ENCODE measurements around the gene SLC44A1.

Gene SLC44A1

GRCh38 chr9:105419816-105420597 lies 175.6 kb downstream of the SLC44A1 start:
- no peak for DNase-seq (ENCODE audit: low read depth in 2 of 2)
- no peak for TF ChIP-seq CTCF (IDR thresholded peaks at IDR 0.05; ENCODE audit: low read depth, low read length)

GRCh38 chr9:105421154-105421553 lies 176.7 kb downstream of the SLC44A1 start:
- no peak for TF ChIP-seq CTCF (IDR thresholded peaks at IDR 0.05; ENCODE audit: low read depth, low read length)
- H3K4me3 ChIP-seq (replicated peaks in 1 of 2; ENCODE audit: low read depth in 2 of 2, low read length in 2 of 2), result no peak overlapping the region
- DNase-seq (ENCODE audit: low read depth in 2 of 2), result no peak

More at GRCh38 chr9:105419816-105420597, 175.6 kb downstream of the SLC44A1 start:
- H3K4me3 ChIP-seq (replicated peaks in 1 of 2; ENCODE audit: low read depth in 2 of 2, low read length in 2 of 2), result no peak overlapping the region

DNA sequence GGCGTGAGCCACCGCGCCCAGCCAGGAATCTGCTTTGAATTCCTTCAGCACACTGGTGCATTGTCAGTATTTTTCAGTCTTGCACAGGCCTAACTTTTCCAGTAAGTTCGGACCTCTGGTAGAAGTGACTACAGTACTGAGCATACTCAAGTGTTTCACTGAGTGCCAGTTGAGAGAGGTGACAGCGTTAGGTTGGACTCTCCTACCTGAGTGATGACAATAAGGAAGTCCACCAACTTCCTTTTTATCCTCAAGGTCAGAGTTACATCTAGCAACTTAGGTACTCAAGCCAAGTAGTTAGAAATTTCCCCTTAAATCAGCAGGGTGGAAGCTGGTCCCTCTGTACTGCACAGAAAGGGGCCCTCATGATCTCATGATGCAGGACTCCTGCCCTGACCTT lies 177.4 kb downstream of the SLC44A1 start:
- no peak for DNase-seq (ENCODE audit: low read depth in 2 of 2)
- no peak overlapping the region for H3K4me3 ChIP-seq (replicated peaks in 1 of 2; ENCODE audit: low read depth in 2 of 2, low read length in 2 of 2)
- no peak for TF ChIP-seq CTCF (IDR thresholded peaks at IDR 0.05; ENCODE audit: low read depth, low read length)

DNA sequence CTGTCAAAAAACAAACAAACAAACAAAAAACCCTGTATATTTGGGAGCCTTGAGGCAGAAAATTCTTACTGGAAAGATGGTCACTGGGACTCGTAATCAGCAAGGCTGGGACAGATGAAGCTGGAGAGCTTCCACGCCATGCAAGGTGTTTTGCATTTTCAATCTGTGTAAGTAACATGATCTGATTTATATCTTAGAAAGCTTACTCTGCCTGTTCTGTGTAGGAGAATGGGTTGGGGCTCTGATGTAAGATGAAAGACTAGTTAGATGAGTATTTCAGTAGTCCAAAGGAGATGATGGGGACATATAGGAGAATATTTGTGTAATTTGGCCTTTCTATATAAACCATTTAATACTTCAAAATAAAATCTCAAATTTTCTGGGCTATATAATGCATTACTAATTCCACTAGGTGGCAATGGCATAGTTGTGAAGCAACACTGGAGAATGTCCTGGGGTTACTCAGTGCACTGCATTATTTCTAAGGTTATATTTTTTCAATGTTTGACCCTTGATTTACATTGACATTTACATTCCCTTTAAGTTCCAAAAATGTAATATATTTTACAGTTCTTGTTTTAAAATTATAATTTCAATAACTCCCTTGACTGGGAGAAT lies 181.5 kb downstream of the SLC44A1 start:
- peak; percentile 53 to 54 for DNase-seq (ENCODE audit: low read depth in 2 of 2)
- peak; percentile 49 for TF ChIP-seq CTCF (IDR thresholded peaks at IDR 0.05; ENCODE audit: low read depth, low read length)

DNA sequence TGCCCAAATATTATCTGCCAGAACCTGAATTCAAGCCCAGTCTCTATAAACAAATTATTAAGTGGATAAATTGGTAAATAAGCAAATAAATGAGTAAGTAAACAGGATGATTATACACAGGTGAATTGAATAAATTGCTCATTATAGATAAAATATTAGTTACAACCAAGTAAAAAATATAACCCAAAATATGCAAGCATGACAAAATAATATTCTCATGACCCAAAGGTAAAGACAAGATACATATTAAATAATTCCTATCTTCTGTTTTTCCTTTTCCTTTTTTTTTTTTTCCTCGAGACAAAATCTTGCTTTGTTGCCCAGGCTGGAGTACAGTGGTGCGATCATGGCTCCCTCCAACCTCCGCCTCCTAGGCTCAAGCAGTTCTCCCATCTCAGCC lies 182.2 kb downstream of the SLC44A1 start:
- no peak for DNase-seq (ENCODE audit: low read depth in 2 of 2)
- no peak for TF ChIP-seq CTCF (IDR thresholded peaks at IDR 0.05; ENCODE audit: low read depth, low read length)
- no peak overlapping the region for H3K4me3 ChIP-seq (replicated peaks in 1 of 2; ENCODE audit: low read depth in 2 of 2, low read length in 2 of 2)

More for the DNA sequence above, 181.5 kb downstream of the SLC44A1 start:
- H3K4me3 ChIP-seq (replicated peaks in 1 of 2; ENCODE audit: low read depth in 2 of 2, low read length in 2 of 2), result no peak overlapping the region

GRCh38 chr9:105431424-105432246 lies 187.2 kb downstream of the SLC44A1 start:
- DNase-seq (ENCODE audit: low read depth in 2 of 2), result no peak
- H3K4me3 ChIP-seq (replicated peaks in 1 of 2; ENCODE audit: low read depth in 2 of 2, low read length in 2 of 2), result no peak overlapping the region
- TF ChIP-seq CTCF (IDR thresholded peaks at IDR 0.05; ENCODE audit: low read depth, low read length), result no peak
